ENCODE results near the gene SSBP2. TPM values are rescaled to one million over a fixed set of nuclear protein-coding genes. Genes with fewer than 3 reads are reported as not detected.
"Not testable (repeated sequence)": the region's sequence is repeated elsewhere in the genome, so short reads cannot be mapped to it uniquely, and the experiment has no call there.

SSBP2 gene
- total RNA-seq, 1 donor from 2014 or later: 42.5 TPM

DNA sequence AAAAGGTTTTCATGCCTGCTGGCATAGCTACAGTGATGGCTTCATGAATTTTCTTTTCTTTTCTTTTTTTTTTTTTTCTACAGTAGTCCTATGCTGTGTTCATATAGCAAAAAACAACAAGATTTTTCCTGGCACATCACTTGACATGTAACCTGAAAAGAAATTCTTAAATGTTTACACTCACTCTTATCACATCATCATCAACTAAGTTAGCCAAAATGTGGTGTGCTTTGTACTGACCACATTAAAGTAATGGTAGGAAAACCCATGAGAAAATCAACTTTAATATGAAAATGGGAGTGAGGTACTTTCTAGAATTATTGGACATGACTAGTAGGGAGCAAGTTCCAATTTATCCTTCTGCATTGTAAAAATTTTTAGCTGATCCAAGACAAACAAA is 146.7 kb downstream of the SSBP2 start:
- no peak for DNase-seq (ENCODE audit: low read depth)

DNA sequence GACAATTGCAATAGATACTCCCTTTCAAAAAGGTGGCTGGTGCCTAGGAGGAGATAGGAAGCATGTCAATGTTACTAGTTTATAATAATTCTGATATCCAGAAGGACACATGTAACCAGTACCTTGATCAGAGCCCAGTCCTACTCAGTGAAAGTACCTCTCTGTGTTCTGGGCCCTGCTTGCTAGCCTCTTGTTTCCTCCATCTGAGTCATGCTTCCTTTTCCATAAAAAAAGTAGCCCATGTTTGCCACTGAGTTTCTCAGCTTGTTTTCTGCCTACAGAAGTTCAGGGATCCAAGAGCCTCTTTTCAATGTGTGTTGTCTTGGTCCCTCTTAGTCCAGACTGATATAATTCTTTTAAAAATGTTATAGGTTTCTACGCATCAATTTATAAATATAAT is 149.0 kb downstream of the SSBP2 start:
- no peak for DNase-seq (ENCODE audit: low read depth)

DNA sequence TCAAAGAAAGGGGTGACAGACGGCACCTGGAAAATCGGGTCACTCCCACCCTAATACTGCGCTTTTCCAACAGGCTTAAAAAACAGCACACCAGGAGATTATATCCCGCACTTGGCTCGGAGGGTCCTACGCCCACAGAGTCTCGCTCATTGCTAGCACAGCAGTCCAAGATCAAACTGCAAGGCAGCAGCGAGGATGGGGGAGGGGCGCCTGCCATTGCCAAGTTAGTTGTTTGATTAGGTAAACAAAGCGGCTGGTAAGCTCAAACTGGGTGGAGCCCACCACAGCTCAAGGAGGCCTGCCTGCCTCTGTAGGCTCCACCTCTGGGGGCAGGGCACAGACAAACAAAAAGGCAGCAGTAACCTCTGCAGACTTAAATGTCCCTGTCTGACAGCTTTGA is 158.8 kb downstream of the SSBP2 start:
- not testable (repeated sequence) for DNase-seq (ENCODE audit: low read depth)

DNA sequence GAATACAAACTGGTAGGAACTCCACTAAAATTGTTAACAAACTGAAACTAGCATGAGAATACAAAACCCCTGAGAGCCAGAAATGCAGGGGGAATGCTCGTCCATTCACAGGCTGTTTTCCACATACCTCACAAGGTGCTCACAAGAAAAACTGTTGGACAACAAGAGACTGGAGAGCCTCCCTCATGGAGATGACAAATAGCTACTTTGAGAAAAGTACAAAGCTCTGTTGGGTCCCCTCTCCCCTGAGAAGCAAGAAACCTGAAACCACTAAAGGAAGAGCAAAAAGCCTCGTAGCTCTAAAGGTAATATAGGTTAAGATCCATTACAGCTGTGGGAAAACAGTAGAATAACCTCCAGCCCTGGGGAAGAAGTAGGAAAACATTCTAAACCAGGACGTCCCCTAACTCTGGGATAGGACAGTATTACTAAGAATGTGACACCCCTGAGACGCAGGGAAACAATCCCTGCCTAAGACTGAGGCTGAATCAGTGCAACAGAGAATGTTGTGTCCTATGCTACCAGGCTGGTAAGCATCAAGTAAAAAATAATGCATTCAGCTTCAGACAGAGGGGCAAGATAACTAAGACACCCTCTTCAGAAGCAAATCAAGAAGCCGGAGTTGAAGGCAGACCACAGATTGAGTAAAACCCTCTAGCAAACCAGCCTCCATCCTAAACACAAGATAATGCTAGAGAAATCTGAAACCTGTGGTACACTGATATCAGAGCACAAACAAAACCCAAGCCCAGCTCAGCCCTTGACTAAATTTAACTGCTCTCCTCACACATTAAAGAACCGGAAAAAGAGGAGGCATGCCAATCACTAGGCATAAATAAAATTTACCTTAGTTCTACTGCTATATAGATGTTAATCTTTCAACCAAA is 160.2 kb downstream of the SSBP2 start:
- DNase-seq (ENCODE audit: low read depth): peak; percentile 14

DNA sequence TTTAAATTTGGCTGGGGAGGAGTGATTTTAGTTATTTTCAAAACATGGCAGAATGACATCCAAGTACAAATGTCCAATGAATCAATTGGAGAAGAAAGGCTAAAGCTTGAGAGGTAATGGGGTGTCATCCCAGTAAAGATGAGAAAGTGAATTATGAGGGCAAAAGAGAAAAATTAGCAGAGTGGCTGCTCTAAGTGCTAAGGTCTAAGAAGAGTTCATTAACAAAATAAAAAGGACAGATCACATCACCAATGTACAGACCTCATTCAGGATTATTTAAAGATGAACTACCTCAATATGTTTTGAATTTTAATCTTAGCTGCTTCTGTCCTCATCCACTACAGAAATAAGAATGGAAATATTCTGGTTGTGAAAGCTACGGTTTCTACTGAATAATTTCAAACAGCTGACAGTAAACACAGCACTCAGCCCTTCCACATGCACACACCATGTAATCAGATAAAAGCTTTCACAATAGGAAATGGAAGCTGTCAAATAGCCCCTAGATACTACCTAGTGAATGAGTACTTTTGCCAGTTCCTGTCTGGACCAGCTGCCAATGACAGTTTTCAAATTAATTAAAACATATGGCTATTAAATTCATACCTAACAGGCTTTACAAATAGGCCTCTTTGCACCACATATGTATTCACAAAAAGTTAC is 171.5 kb downstream of the SSBP2 start:
- peak; percentile 7 for DNase-seq (ENCODE audit: low read depth)

DNA sequence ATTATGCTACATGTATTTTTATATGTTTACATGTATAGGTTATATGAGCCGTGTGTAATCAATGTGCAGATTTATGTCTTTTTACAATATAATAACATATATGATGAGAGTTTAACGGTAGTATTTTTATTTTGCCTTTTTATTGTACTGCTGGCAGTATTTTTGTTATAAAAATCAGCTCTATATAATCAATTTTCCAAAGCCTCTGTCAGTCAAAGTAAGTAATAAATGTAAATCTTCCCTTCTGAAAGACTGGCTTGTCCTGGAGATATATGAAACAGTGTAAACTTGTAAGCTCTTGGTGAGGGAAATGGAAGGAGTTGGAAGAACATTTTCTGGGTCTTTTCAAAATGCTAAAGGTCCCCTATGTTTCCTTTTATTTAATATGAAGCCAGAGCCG is 173.8 kb downstream of the SSBP2 start:
- no peak for DNase-seq (ENCODE audit: low read depth)

DNA sequence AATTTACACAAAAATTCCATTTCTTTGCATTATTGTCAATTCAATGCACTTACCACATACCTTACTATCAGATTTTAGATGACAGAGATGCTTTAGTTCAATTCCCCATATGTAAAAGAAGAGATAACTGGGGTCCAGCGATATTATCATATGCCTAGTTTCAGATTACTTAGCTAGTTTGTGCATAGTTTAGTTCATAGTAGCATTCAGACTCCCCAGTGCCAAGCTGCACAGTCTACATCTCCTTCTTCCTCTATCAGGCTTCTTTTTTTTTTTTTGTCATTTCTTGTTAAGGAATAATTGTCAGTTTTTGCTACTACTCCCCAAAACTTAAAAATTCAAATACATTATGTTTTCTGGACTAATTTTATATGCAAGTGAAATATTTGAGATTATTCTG is 175.0 kb downstream of the SSBP2 start:
- no peak for DNase-seq (ENCODE audit: low read depth)

DNA sequence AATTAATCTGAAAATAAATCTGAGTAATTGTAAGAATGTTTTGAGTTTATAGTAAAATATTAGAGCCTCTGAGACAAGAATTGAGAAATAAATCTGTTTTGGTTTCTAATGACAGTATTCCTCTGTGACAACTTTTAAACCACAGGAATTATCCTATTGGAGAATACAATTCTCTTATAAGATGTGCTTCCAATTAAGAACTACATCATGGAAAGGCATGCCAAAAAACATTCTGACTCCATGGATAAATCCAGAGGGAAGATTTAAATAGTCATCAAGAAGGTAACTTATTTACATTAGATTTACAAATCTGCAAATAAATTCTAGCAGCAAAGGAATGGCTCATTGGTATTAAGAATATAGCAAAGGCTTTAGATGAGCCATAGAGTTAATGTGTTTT is 178.7 kb downstream of the SSBP2 start:
- no peak for DNase-seq (ENCODE audit: low read depth)

DNA sequence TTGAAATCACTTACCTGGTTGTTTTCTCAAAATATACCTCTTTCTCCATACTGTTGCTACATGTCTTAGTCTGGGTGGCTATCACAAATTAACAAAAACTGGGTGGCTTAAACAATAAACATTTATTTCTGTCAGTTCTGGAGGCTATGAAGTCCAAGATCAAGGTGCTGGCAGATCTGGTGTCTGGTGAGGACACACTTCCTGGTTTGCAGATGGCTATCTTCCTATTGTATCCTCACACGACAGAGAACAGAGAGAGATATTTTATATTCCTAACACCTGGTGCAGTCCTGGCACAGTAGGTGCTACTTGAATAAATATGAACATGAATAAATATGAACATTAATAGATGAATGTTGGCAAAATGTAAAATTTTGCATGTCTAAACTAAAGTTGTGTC is 192.7 kb downstream of the SSBP2 start:
- DNase-seq (ENCODE audit: low read depth): no peak

DNA sequence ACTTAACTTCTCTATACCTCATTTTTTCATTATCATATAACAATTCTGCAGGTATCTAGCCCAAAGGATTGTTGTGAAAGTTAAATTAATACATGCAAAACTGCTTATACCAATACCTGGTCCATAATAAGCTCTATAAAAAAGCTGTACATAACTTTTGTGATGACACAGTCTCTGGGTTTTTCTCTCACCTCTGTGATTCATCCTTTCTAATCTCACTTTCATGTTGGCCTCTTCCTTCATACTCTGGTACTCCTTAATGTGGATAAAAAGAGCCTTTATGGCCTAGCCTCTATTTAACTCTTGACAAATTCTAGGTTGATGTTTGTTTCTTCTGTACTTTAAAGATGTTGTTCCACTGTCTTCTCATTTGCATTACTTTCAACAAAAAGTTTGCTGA is 194.1 kb downstream of the SSBP2 start:
- no peak for DNase-seq (ENCODE audit: low read depth)

DNA sequence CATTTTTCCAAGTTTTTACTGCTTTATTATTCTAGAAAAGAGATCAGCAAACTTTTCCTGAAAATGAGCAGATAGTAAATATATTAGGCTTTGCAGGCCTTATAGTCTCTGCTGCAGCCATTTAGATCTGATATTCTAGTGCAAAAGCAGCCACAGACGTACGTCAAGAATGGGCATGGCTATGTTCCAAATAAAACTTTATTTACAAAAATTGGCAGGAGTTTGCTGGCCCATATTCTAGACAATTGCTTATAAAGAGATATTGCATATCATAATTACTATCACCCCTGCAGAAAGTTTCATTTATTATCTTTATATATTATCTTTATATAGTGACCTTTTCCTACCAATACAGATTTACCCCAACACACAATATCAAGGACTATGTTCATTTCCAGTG is 195.0 kb downstream of the SSBP2 start:
- no peak for DNase-seq (ENCODE audit: low read depth)

DNA sequence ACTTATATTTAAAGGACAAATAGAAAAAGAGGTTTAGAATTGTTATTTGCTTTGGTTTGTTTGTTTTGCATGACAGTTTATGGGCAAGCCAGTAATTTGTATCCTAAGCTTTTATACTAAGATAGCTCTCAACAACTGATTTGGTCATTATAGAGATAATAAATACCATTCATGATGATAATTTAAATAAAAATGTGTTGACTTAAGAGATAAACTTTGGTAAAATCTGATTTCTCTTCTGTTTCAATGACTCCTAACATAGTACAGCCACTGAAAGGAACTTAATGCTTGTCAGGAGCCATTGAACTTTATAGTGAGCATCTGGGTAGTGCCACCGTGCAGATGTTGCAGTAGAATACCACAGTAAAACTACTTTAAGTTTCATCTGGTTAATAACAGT is 196.2 kb downstream of the SSBP2 start:
- DNase-seq (ENCODE audit: low read depth): no peak

DNA sequence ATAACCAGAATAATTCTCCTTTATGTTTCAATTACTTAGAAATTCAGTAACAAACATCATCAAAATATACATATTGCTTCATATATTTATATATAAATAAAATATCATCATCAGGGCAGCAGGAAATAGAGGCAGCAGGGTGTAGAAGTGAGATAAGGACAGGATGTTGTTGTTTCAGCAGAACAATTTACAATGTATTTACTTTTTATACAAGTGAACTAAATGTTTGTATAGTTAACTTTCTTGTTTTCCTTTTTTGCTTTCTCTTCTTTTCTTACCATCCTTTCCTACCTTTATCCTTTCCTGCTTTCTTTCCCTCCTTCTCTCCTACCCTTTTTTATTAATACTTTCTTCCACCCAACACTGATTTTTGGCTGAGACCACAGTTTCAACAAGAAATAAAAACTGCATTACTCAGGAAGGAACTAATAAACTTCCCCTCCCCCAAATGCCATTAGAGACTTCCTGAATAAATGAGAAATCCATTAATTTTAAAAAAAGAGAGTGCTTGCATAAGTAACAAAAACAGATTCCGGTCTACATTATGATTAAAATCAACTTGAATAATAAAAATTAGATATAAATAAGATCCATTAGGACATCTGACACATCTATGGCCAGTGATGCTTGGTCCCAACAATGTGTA is 197.2 kb downstream of the SSBP2 start:
- DNase-seq (ENCODE audit: low read depth): no peak

DNA sequence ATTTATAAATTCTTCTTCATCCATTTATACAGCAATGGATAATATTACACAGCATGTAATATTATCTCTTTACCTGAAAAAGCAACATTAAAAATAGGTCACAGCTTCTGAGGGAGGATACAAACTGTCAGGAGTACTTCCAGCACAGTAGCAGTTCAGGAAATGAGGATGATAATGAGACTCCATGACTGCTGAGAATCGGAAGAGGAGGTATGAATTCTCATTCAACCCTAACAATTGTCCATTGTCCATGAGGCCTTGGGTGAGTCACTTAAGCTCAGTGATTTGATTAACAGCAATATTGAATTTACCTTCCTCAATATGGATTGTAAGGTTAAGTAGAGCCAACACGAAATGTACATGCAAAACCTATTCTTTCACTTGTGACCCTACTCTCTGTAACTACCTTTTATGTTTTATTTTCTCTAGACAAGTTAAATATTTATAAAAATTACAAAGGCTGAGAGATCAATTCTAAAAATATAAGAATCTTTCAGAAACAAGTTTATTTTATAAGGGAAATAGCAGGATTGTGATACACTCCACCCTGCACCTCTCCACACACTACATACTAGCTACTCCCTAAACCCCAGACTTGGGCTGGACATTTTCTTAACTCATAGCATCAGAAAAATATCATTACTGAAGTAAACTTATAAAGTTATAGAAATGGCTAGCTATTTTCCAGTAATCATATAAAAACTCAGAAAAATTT is 197.9 kb downstream of the SSBP2 start:
- no peak for DNase-seq (ENCODE audit: low read depth)

DNA sequence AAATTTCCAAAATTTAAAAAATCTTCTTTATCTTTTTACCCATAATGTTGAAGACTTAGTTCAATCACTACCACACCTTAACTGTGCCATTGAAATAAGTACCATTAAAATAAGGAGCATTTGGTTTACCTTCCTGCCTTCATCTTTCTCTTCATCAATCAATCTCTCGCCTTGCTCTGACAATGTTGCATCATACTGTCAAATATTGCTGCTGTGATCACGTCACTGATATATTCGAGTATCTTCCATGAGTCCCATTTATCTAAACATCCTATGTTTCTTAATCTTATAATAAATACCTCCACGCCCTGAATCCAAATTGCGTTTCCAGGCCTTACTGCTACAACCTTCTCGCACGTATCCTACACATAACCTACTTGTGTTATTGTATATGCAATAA is 201.8 kb downstream of the SSBP2 start:
- no peak for DNase-seq (ENCODE audit: low read depth)

DNA sequence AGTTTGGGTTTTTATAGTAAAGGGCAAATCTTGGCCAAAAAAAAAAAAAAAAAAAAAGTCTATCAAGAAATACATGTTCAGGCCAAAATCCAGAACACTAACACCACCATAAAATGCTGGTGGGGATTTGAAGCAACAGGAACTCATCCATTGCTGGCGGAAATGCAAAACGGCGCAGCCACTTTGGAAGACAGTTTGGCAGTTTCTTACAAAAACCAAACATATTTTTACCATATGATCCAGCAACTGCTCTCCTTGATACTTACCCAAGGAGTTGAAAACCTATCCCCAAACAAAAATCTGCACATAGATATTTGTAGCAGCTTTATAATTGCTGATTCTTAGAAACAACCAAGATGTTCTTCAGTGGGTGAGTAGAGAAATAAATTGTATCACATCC is 203.9 kb downstream of the SSBP2 start:
- no peak for DNase-seq (ENCODE audit: low read depth)

DNA sequence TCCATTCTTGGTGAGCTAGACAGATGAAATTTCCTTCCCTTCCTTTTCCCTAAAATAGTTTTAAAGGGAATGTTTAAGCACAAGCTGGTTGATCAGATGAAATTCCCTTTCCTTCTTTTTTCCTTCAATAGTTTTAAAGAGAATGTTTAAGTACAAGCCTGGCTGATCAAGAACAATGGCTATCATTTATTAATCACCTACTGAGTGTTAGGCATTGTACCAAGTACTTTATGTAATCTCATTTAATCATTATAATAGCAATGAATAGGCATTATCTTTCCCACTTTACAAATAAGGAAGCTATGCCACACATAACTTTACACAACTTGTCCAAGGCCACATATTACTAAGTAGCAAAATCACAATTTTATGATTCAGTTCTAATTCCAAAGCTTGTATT is 205.0 kb downstream of the SSBP2 start:
- DNase-seq (ENCODE audit: low read depth): no peak

DNA sequence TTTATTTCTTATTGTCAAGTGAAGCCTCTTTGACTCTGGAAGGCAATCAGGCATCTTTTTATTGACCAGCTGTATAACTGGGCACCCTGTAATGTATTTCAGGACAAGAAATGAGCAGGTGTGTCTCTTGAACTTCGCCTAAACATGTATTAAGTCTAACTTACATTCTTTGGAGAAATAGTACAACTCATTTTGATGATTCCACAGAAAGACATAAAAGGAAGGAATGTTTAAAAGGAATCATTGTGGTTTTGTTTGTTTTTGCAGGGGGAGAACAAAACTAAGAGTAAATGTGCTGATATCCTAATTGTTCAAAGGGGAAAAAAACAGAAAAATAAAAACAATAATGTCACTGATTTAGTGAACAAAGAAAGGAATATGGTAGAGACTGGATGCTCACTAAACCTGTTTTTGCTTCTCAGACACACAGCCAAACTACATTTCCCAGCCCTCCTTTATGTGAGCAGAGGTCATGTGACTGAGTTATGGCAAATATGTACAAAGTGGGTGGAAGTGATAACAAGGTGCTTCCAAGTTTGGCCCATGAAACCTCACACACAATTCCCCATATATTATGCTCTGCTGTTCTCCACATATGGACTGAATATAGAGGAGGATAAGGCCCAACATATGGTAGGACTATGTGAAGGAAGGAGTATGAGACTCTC is 206.4 kb downstream of the SSBP2 start:
- DNase-seq (ENCODE audit: low read depth): no peak

DNA sequence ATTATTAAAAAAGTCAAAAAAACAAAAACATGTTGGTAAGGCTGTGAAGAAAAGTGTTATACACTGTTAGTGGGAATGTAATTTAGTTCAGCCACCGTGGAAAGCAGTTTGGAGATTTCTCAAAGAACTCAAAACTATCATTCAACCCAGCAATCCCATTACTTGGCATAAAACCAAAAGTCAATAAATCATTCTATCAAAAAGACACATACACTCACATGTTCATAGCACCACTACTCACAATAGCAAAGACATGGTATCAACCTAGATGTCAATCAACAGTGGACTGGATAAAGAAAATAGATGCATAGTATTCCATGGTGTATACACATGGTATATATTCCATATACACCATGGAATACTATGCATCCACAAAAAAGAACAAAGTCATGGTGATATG is 208.7 kb downstream of the SSBP2 start:
- no peak for DNase-seq (ENCODE audit: low read depth)

DNA sequence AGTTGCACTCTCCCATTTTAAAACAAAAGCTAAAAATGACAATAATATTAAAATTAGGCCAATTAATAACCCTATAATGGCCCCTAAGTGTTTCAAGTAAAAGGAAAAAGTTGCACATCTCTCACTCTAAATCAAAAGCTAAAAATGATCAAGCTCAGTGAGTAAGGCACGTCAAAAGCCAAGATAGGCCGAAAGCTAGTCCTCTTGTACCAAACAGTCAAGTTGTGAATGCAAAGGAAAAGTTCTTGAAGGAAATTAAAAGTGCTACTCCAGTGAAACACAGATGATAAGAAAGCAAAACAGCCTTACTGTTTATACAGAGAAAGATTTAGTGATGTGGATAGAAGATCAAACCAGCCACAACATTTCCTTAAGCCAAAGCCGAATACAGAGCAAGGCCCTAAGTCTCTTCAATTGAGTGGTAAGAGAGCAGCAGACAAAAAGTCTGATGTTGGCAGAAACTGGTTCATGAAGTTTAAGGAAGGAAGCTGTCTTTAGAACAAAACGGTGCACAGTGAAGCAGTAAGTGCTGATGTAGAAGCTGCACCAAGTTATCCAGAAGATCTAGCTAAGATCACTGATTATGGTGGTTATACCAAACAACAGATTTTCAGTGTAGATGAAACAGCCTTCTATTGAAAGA is 212.9 kb downstream of the SSBP2 start:
- no peak for DNase-seq (ENCODE audit: low read depth)

DNA sequence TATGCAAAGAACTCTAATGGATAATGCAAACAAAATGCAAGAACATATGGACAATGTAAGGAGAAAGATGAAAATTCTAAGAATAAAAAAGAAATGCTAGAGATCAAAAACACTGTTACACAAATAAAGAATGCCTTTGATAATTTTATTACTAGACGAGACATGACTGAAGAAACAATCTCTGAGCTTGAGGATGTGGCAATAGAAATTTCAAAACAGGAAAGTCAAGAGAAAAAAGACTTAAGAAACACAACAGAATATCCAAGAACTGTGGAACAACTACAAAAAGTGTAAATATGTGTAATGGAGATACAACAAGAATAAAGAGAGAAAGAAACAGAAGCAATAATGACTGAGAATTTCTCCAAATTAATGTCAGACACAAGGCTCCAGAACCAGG is 216.5 kb downstream of the SSBP2 start:
- DNase-seq (ENCODE audit: low read depth): no peak
